HepG2 (cell line): ENCODE results near the gene CCT6A. TPM values are rescaled to one million over a fixed set of nuclear protein-coding genes. Genes with fewer than 3 reads are reported as not detected.

ENCODE experiments used
- CAMTA2 ChIP-seq: sonication (generic); formaldehyde crosslinking; IDR thresholded peaks from 2 replicates; pipeline ENCODE4 v1.4.0; 2020; ENCODE audit warnings: mild to moderate bottlenecking, missing genetic modification reagents, borderline replicate concordance
- CERS6 ChIP-seq: sonication (generic); formaldehyde crosslinking; IDR thresholded peaks from 2 replicates; pipeline ENCODE4 v1.5.0; 2020; ENCODE audit warnings: missing genetic modification reagents
- E2F1 ChIP-seq: sonication (generic); formaldehyde crosslinking; IDR thresholded peaks from 2 replicates; pipeline ENCODE4 v1.5.0; 2020; ENCODE audit warnings: missing genetic modification reagents
- GABPA ChIP-seq, 2 experiments: IDR thresholded peaks; 2 replicates each; pipeline ENCODE4 v1.6.1; 2011 to 2016; ENCODE audit warnings: low read depth in 2 of 2, low read length in 1 of 2, missing biosample characterization in 1 of 2, missing genetic modification characterization in 1 of 2
- GATA4 ChIP-seq: sonication (generic); IDR thresholded peaks from 2 replicates; pipeline ENCODE4 v1.6.1; 2016; ENCODE audit warnings: antibody characterized with exemption, low read depth, borderline replicate concordance
- IRF9 ChIP-seq: sonication (generic); formaldehyde crosslinking; IDR thresholded peaks from 2 replicates; pipeline ENCODE4 v1.8.0; 2022; ENCODE audit warnings: missing genetic modification reagents, mild to moderate bottlenecking, borderline replicate concordance
- JDP2 ChIP-seq: sonication (generic); formaldehyde crosslinking; IDR thresholded peaks from 2 replicates; pipeline ENCODE4 v1.8.1; 2022; ENCODE audit warnings: missing genetic modification reagents, borderline replicate concordance
- SMARCE1 ChIP-seq: fragments of 450-650 bp; IDR thresholded peaks from 2 replicates; pipeline ENCODE4 v1.6.1; 2017; ENCODE audit warnings: borderline replicate concordance
- YY1 ChIP-seq: IDR thresholded peaks from 2 replicates; pipeline ENCODE4 v1.6.1; 2011; ENCODE audit warnings: low read length, low read depth, moderate library complexity, mild to moderate bottlenecking; ENCODE audit not compliant: insufficient read depth, insufficient replicate concordance
- ZFP36 ChIP-seq: fragments of 150-350 bp; IDR thresholded peaks from 2 replicates; pipeline ENCODE4 v1.6.1; 2018; ENCODE audit warnings: borderline replicate concordance, low read length, low read depth; ENCODE audit not compliant: partially characterized antibody
- ZNF10 ChIP-seq: sonication (generic); formaldehyde crosslinking; IDR thresholded peaks from 2 replicates; pipeline ENCODE4 v1.4.0; 2020; ENCODE audit warnings: mild to moderate bottlenecking, low read depth, missing genetic modification reagents, borderline replicate concordance
- ZNF207 ChIP-seq: fragments of 450-650 bp; IDR thresholded peaks from 2 replicates; pipeline ENCODE4 v1.6.1; 2016; ENCODE audit warnings: antibody characterized with exemption, borderline replicate concordance
- ZNF318 ChIP-seq: sonication (generic); formaldehyde crosslinking; IDR thresholded peaks from 2 replicates; pipeline ENCODE4 v1.4.0; 2020; ENCODE audit warnings: mild to moderate bottlenecking, missing genetic modification reagents
- ZNF496 ChIP-seq: sonication (generic); formaldehyde crosslinking; IDR thresholded peaks from 2 replicates; pipeline ENCODE4 v1.8.1; 2023; ENCODE audit warnings: mild to moderate bottlenecking, moderate library complexity, missing genetic modification reagents; ENCODE audit not compliant: insufficient replicate concordance
- ZNF543 ChIP-seq: sonication (generic); formaldehyde crosslinking; IDR thresholded peaks from 2 replicates; pipeline ENCODE4 v1.4.0; 2020; ENCODE audit warnings: mild to moderate bottlenecking, missing genetic modification reagents
- ZNF598 ChIP-seq: sonication (generic); formaldehyde crosslinking; IDR thresholded peaks from 2 replicates; pipeline ENCODE4 v1.5.1; 2020; ENCODE audit warnings: mild to moderate bottlenecking, missing genetic modification reagents, borderline replicate concordance
- ZZZ3 ChIP-seq: sonication (generic); formaldehyde crosslinking; IDR thresholded peaks from 2 replicates; pipeline ENCODE4 v1.4.0; 2020; ENCODE audit warnings: missing genetic modification reagents, mild to moderate bottlenecking, borderline replicate concordance
- polyA plus RNA-seq, 8 experiments: library from polyadenylated mRNA; depleted of rRNA in 3 of 8; stranded (reverse) in 7 of 8; unstranded in 1 of 8; fragments of >200 nt; fragmentation: Illumina TruSeq in 4 of 8; extraction: Trizol in 4 of 8; gene quantifications; 2 replicates each; pipeline versions ENCODE4 v1.2.1 to v1.2.3, GENCODE V29; 2011 to 2016; ENCODE audit warnings: low read depth in 4 of 8, missing spikeins in 1 of 8, mixed read lengths in 1 of 8; ENCODE audit not compliant: insufficient read depth in 1 of 8
- total RNA-seq, 5 experiments: library from RNA; depleted of rRNA; stranded (reverse); fragments of >200 nt; fragmentation: Illumina TruSeq; extraction: Trizol; gene quantifications; 2 replicates each; pipeline ENCODE4 v1.2.3, GENCODE V29; 2016; ENCODE audit warnings: low read depth in 1 of 5

The CCT6A gene
- total and polyA plus RNA-seq, 2 of the 13 experiments (the other 11 are each of a cell fraction or from before 2014, with no cell fraction given): 219 to 292 TPM

GRCh38 chr7:56028942-56029630, 22.5 kb upstream of the CCT6A start (continued):
- no peak for TF ChIP-seq ZNF496
- no peak for TF ChIP-seq YY1
- no peak for TF ChIP-seq ZNF10 (CRISPR knock-in tag)
- TF ChIP-seq CERS6 (CRISPR knock-in tag): no peak
- TF ChIP-seq E2F1: no peak
- no peak for TF ChIP-seq ZFP36
- no peak for TF ChIP-seq SMARCE1
- no peak for TF ChIP-seq CAMTA2 (CRISPR knock-in tag)
- no peak for TF ChIP-seq ZZZ3
- TF ChIP-seq ZNF207: no peak
- no peak for TF ChIP-seq ZNF318 (CRISPR knock-in tag)
- TF ChIP-seq GATA4: no peak
- no peak for TF ChIP-seq ZNF598 (CRISPR knock-in tag)
- no peak for TF ChIP-seq ZNF543 (CRISPR knock-in tag)
- TF ChIP-seq GABPA (IDR thresholded peaks at IDR 0.05; ENCODE audit: low read depth, low read length): no peak
- no peak for TF ChIP-seq GABPA (CRISPR knock-in tag; IDR thresholded peaks at IDR 0.05; ENCODE audit: low read depth)
- TF ChIP-seq JDP2: no peak
- TF ChIP-seq IRF9 (CRISPR knock-in tag): no peak
